ENCODE results near the gene NTF4. TPM values are rescaled to one million over a fixed set of nuclear protein-coding genes. Genes with fewer than 3 reads are reported as not detected.

NTF4 gene
- total and polyA plus RNA-seq, 11 donors = 0.76 TPM; not detected in 10

DNA sequence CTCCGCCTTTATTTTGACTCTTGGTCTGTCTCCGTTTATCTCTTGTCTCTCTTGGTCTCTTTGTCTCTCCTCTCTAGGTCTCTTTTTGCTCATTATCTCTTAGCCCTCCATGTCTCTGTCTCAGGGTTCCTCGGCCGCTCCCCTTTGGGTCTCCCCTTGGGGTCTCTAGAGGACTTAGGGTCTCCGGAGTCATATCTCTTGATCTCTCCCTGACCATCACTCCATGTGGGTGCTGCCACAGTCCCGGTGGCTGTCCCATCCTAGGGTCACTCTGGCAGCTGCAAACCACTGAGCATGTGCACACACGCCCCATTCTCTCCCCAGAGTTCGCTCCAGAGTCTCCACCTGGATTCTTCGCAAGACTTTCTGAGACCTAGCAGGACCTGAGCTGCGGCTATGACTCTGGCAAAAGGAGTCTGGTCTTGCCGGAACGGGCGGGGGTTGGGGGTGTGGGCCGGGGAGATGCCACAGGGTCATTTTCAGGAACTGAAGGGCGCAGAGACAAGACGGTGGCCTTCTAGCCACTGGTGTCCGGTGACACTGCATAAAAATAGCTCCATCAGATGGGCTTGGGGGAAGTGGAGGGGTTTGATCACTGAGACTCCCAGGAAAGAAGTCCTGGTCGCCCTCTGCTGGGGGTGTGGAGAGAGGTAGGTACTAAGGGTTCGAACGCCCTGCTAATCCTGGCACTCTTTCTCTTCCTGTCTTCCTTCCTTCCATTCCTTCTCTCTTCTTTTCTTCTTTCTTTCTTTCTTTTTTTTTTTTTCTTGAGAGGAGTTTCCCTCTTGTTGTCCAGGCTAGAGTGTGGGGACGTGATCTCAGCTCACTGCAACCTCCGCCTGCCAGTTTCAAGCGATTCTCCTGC is 9.1 kb upstream of the NTF4 start:
- Histone ChIP-seq H3K9me3 (no peaks in the 10 kb centered on the region), H3K27me3 (peaks cover 9 to 59% (median 24%) of the 10 kb centered on the region in 9 donors), H3K27ac (no peak overlapping the region), H3K4me1 (peaks cover 0 to 20% (median 1%) of the 10 kb centered on the region in 12 donors), H3K4me3 (no peak overlapping the region), H3K36me3 (no peaks in the 10 kb centered on the region)
- ATAC-seq (peak in 3 of 4 donors; percentile 50 to 77 (median 60)), DNase-seq (no peak)
- WGBS, 4 donors = 46 to 53% (median 51%) methylated on average over 23 of the region's 23 CpGs
- no peak for TF ChIP-seq POLR2A (IDR thresholded peaks at IDR 0.05)
- TF ChIP-seq, protein P1, sequence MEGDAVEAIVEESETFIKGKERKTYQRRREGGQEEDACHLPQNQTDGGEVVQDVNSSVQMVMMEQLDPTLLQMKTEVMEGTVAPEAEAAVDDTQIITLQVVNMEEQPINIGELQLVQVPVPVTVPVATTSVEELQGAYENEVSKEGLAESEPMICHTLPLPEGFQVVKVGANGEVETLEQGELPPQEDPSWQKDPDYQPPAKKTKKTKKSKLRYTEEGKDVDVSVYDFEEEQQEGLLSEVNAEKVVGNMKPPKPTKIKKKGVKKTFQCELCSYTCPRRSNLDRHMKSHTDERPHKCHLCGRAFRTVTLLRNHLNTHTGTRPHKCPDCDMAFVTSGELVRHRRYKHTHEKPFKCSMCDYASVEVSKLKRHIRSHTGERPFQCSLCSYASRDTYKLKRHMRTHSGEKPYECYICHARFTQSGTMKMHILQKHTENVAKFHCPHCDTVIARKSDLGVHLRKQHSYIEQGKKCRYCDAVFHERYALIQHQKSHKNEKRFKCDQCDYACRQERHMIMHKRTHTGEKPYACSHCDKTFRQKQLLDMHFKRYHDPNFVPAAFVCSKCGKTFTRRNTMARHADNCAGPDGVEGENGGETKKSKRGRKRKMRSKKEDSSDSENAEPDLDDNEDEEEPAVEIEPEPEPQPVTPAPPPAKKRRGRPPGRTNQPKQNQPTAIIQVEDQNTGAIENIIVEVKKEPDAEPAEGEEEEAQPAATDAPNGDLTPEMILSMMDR (IDR thresholded peaks at IDR 0.05) = peak in 2 of 12 donors; percentile 9 to 14
- intact Hi-C loops (cut with DNase I) = loop anchor here in 1 of 10 donors (2.0 kb wide), 1 partner anchor 135 kb away; no protein-coding TSS in a partner anchor

DNA sequence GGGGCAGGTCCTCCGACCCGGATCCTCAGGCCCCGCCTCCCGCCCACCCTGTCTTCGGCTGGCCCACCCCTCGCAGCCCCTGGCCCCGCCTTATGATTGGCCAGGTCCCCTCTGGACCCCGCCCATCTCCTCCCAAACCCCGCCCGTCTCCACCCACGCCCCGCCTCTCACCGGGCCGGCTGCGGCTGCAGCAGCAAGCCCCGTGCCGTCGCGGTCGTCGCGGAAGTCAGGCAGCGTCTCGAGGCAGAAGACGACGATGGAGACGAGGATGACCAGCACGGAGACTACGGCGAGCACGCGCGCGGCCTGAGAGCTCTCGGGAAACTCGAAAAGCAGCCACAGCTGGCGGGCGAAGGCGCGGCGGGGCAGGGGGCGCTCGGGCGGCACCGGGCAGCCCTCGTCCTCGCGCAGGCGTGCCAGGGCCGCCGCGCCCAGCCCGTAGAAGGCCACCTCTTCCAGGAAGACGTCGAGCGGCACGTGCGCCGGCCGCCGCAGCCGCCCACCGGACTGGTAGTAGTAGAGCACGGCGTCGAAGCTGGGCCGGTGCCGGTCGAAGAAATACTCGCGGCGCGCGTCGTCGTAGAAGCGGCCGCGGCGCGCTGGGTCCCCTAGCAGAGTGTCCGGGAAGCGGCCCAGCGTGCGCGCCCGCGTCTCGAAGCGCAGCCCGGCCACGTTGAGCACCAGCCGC is 7.4 kb upstream of the NTF4 start:
- ATAC-seq = no peak
- H3K4me1 ChIP-seq = peaks cover 0 to 20% (median 1%) of the 10 kb centered on the region in 12 donors
- DNase-seq = no peak
- H3K27ac ChIP-seq = no peak overlapping the region
- peaks cover 9 to 71% (median 28%) of the 10 kb centered on the region in 9 donors for H3K27me3 ChIP-seq
- no peaks in the 10 kb centered on the region for H3K9me3 ChIP-seq
- TF ChIP-seq, protein P1 (IDR thresholded peaks at IDR 0.05) = no peak
- no peak for TF ChIP-seq POLR2A (IDR thresholded peaks at IDR 0.05)
- 2 to 5% (median 4%) methylated on average over 28 to 93 of the region's 93 CpGs for WGBS, 4 donors
- H3K4me3 ChIP-seq = peak overlapping the region in 2 of 12 donors; percentile 19 to 40
- H3K36me3 ChIP-seq = no peaks in the 10 kb centered on the region
- intact Hi-C loops (cut with DNase I) = no loop called here

DNA sequence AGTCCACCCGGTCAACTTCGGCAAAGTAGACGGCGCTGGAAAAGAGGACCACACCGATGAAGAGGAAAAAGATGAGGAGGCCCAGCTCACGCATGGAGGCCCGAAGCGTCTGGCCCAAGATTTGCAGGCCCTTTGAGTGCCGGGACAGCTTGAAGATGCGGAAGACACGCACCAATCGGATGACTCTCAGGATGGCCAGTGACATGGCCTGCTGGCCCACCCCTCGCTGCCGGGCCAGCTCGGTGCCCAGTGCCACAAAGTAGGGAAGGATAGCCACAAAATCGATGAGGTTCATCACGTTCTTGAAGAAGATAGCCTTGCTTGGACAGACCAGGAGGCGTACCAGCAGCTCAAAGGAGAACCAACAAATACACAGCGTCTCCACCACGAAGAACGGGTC is 5.8 kb upstream of the NTF4 start:
- ATAC-seq (no peak), DNase-seq (no peak)
- no peak overlapping the region for H3K4me3 ChIP-seq
- 94 to 95% (median 95%) methylated on average over 21 of the region's 21 CpGs for WGBS, 4 donors
- TF ChIP-seq POLR2A (IDR thresholded peaks at IDR 0.05) = no peak
- TF ChIP-seq, protein P1 (IDR thresholded peaks at IDR 0.05) = no peak
- H3K27me3 ChIP-seq = peaks cover 9 to 74% (median 31%) of the 10 kb centered on the region in 9 donors
- no peaks in the 10 kb centered on the region for H3K9me3 ChIP-seq
- H3K36me3 ChIP-seq = no peaks in the 10 kb centered on the region
- intact Hi-C loops (cut with DNase I) = no loop called here
- H3K4me1 ChIP-seq = peaks cover 0 to 21% (median 2%) of the 10 kb centered on the region in 12 donors
- no peak overlapping the region for H3K27ac ChIP-seq

DNA sequence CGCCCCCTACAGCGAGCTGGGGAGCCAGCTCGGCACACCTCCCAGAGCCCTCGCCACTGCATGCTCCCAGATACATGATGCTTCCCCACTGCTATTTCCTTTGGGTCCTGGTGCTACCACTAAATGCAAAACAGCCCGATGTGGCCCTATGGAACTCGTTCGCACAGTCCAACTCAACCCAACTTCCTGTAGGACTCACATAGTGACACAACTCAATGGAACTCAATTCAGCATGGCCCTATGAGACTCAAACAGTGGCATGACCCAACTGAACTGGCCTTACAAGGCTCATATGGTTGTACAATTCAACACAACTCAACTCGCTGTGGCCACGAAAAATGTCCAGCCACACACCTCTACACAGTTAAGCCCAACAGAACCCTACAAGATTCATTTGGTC is 4.4 kb upstream of the NTF4 start:
- Histone ChIP-seq H3K27ac (no peak overlapping the region), H3K4me1 (peaks cover 0 to 31% (median 9%) of the 10 kb centered on the region in 12 donors), H3K36me3 (no peaks in the 10 kb centered on the region), H3K9me3 (no peaks in the 10 kb centered on the region), H3K4me3 (no peak overlapping the region), H3K27me3 (peaks cover 8 to 78% (median 33%) of the 10 kb centered on the region in 9 donors)
- no peak for ATAC-seq
- intact Hi-C loops (cut with DNase I) = no loop called here
- DNase-seq = no peak
- WGBS, 4 donors = 91 to 97% (median 95%) methylated on average over 9 of the region's 9 CpGs
- TF ChIP-seq, protein P1 (IDR thresholded peaks at IDR 0.05) = no peak
- no peak for TF ChIP-seq POLR2A (IDR thresholded peaks at IDR 0.05)
